ENCODE data around the gene HCN1. TPM values are rescaled to one million over a fixed set of nuclear protein-coding genes. Genes with fewer than 3 reads are reported as not detected.

The HCN1 gene
- total and polyA plus RNA-seq, 7 donors: 0.20 to 0.36 (median 0.29) TPM; not detected in 3

DNA sequence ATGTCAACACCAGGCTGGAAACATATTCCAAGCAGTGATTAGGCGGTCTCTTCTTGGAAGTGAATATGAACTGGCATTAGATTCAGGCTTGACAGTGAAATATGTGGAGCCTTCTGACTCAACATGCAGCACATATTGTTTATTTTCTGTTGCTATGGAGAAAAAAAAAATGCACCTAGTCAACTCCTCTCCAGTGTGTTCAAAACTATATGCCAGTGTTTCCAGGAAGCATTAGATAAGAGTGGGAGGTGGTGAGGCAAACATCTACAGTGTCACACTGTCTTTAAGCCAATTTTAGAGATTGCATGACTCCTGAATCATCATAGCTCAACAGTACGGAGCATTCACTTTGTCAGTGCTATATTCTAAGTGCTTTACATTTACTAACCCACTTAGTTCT is 117.9 kb downstream of the HCN1 start:
- WGBS, 3 donors: 64 to 74% (median 71%) methylated on average over 2 of the region's 2 CpGs
- H3K27me3 ChIP-seq (ENCODE audit: insufficient read depth in 3 of 3, low read length in 2 of 3): no peaks in the 10 kb centered on the region
- intact Hi-C loops (cut with DNase I): no loop called here
- no peaks in the 10 kb centered on the region for H3K36me3 ChIP-seq (ENCODE audit: insufficient read depth in 1 of 2, low read depth in 1 of 2)
- H3K9me3 ChIP-seq: no peaks in the 10 kb centered on the region
- DNase-seq (no peak), ATAC-seq (no peak)
- no peak overlapping the region for H3K27ac ChIP-seq
- H3K4me3 ChIP-seq: no peak overlapping the region
- H3K4me1 ChIP-seq: no peaks in the 10 kb centered on the region
- TF ChIP-seq CTCF (IDR thresholded peaks at IDR 0.05): no peak

DNA sequence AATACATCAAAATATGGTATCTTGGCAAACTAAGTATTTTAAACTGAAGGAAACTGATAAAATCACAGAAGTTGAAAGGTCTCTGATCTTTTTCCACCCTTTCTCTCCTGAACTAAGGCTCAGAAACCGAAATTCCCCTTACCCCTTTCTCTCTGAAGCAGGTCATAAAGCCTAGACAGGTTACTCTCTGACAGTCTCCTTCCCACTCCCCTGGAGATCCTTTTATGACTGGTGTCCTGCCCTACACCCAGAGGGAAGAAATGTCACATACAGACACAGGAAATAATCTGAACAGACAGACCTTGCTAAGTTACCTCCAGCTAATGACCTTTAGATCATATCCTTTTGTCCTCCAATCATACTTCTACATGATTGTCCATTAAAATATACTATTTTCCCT is 127.4 kb downstream of the HCN1 start:
- no peak for TF ChIP-seq CTCF (IDR thresholded peaks at IDR 0.05)
- Histone ChIP-seq H3K36me3 (ENCODE audit: insufficient read depth in 1 of 2, low read depth in 1 of 2) (no peaks in the 10 kb centered on the region), H3K27me3 (ENCODE audit: insufficient read depth in 3 of 3, low read length in 2 of 3) (no peaks in the 10 kb centered on the region)

DNA sequence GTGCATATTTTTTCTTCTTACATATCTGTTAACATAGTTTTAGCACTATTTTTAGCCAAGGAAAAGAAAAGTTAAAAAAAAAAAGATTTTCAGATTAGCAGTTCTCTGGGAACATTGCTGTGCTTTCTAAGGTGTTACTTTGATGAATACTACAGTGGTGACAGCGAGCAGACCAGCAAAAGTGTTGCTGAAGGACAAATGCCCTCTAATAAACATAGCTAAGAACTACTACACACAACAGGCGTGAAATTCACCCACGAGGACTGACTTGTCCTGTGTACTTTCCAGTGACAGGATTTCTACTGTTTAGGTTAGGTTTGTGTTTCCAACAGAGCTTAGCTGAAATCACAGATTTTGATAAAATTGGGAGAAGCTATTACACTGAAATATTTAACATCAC is 153.8 kb downstream of the HCN1 start:
- H3K4me3 ChIP-seq: no peak overlapping the region
- DNase-seq (no peak), ATAC-seq (no peak)
- WGBS, 3 donors: 21 to 27% (median 22%) methylated on average over 3 of the region's 3 CpGs
- intact Hi-C loops (cut with DNase I): no loop called here
- no peaks in the 10 kb centered on the region for H3K9me3 ChIP-seq
- no peaks in the 10 kb centered on the region for H3K36me3 ChIP-seq (ENCODE audit: insufficient read depth in 1 of 2, low read depth in 1 of 2)
- H3K27me3 ChIP-seq (ENCODE audit: insufficient read depth in 3 of 3, low read length in 2 of 3): no peaks in the 10 kb centered on the region
- no peak overlapping the region for H3K27ac ChIP-seq
- H3K4me1 ChIP-seq: no peaks in the 10 kb centered on the region
- no peak for TF ChIP-seq CTCF (IDR thresholded peaks at IDR 0.05)

More for the DNA sequence above, 127.4 kb downstream of the HCN1 start:
- intact Hi-C loops (cut with DNase I): no loop called here
- ATAC-seq (no peak), DNase-seq (no peak)
- Histone ChIP-seq H3K9me3 (no peaks in the 10 kb centered on the region), H3K4me1 (no peaks in the 10 kb centered on the region), H3K4me3 (no peak overlapping the region), H3K27ac (no peak overlapping the region)
- 4 to 5% (median 5%) methylated on average over 1 of the region's 1 CpG for WGBS, 3 donors

- ATAC-seq: no peak
- no peak for DNase-seq
- WGBS, 3 donors: 67 to 80% (median 71%) methylated on average over 1 of the region's 1 CpG
- H3K9me3 ChIP-seq: no peaks in the 10 kb centered on the region
- H3K27me3 ChIP-seq (ENCODE audit: insufficient read depth in 3 of 3, low read length in 2 of 3): no peaks in the 10 kb centered on the region
- H3K36me3 ChIP-seq (ENCODE audit: insufficient read depth in 1 of 2, low read depth in 1 of 2): no peaks in the 10 kb centered on the region
- intact Hi-C loops (cut with DNase I): no loop called here
- no peaks in the 10 kb centered on the region for H3K4me1 ChIP-seq
- H3K4me3 ChIP-seq: no peak overlapping the region
- TF ChIP-seq CTCF (IDR thresholded peaks at IDR 0.05): no peak
- no peak overlapping the region for H3K27ac ChIP-seq
Measured at GRCh38 chr5:45533663-45534062, 162.5 kb downstream of the HCN1 start.

DNA sequence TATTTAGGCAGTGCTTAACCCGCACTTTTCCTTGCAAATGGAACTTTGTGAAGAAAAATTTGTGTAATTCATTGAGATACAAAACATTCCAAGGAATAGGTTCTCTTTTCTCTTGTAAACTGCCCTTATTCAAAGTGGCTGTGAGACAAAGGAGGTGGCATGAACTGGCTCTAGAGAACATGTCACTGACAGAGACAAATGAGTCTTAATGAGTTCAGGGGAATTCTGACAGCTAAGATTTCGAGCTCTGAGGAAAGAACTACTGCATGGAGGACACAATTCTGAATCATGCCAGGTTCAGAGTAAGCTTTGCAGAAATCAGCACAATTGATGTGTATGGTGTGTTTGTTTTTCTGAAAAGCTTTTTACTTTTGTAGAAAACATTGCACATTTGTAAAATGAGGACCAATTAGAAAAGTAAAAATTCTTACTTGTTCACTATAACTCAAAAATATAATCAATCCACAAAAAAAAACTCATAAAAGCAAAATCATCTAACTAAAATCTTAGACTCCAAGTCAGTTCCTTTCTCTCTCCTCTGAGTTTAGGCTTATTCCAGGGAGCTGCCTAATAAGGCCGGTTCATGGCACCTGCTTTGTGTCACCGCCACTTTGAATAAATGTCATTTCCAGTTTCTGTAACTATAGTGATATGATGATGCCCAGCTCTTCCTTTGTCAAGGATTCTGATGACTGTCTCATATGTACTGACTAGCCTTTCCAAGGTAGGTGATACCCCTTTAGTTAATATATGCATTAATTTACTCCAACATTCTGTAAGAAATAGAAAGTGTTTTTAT is 163.2 kb downstream of the HCN1 start:
- intact Hi-C loops (cut with DNase I): no loop called here
- ATAC-seq (no peak), DNase-seq (no peak)
- Histone ChIP-seq H3K4me3 (no peak overlapping the region), H3K4me1 (no peaks in the 10 kb centered on the region), H3K36me3 (ENCODE audit: insufficient read depth in 1 of 2, low read depth in 1 of 2) (no peaks in the 10 kb centered on the region), H3K27me3 (ENCODE audit: insufficient read depth in 3 of 3, low read length in 2 of 3) (no peaks in the 10 kb centered on the region), H3K27ac (no peak overlapping the region), H3K9me3 (no peaks in the 10 kb centered on the region)
- WGBS, 3 donors: 52 to 58% (median 57%) methylated on average over 4 of the region's 4 CpGs
- TF ChIP-seq CTCF (IDR thresholded peaks at IDR 0.05): no peak

All from psoas muscle (tissue), 8 donors.